SU-DHL-6 (cell line): ENCODE data around the gene ACP2.

Experiments
- H2AFZ ChIP-seq: fragments of 200-600 bp; sonication (generic); 2 replicates; pipeline ENCODE4 v1.6.1; 2014; ENCODE audit warnings: low read depth, mild to moderate bottlenecking, moderate library complexity, mixed read lengths, antibody characterized with exemption, low read length; ENCODE audit not compliant: severe bottlenecking
- H3F3A ChIP-seq: fragments of 200-600 bp; shearing (Covaris generic); 2 replicates; pipeline ENCODE4 v1.6.0; 2016; ENCODE audit warnings: antibody characterized with exemption, mild to moderate bottlenecking; ENCODE audit not compliant: insufficient read depth
- H3K27ac ChIP-seq: fragments of 200-600 bp; sonication (generic); 2 replicates; pipeline ENCODE4 v1.5.1; 2016; ENCODE audit warnings: low read depth, mild to moderate bottlenecking, low read length, moderate library complexity, mixed read lengths
- H3K27me3 ChIP-seq: fragments of 200-600 bp; sonication (generic), shearing (Covaris generic); 2 replicates; pipeline ENCODE4 v1.6.0; 2014; ENCODE audit warnings: mild to moderate bottlenecking, low read length
- H3K36me3 ChIP-seq: fragments of 200-600 bp; sonication (generic); 2 replicates; pipeline ENCODE4 v1.6.1; 2014; ENCODE audit warnings: mild to moderate bottlenecking, low read length, mixed read lengths
- H3K4me2 ChIP-seq: fragments of 300-600, 200-600 bp; shearing (Covaris generic), sonication (generic); 2 replicates; pipeline ENCODE4 v1.6.0; 2014; ENCODE audit warnings: low read length, low read depth, mild to moderate bottlenecking; ENCODE audit not compliant: poor library complexity, severe bottlenecking
- H3K4me3 ChIP-seq: fragments of 200-600 bp; sonication (generic); 2 replicates; pipeline ENCODE4 v1.5.1; 2014; ENCODE audit warnings: antibody characterized with exemption, low read length, mild to moderate bottlenecking, mixed read lengths; ENCODE audit not compliant: insufficient read depth, poor library complexity, severe bottlenecking
- H3K79me2 ChIP-seq: fragments of 200-600 bp; sonication (generic); 2 replicates; pipeline ENCODE4 v1.6.1; 2014; ENCODE audit warnings: mild to moderate bottlenecking, low read length, moderate library complexity; ENCODE audit not compliant: insufficient read depth
- H3K9ac ChIP-seq: fragments of 200-600 bp; sonication (generic); 2 replicates; pipeline ENCODE4 v1.7.0; 2014; ENCODE audit warnings: mild to moderate bottlenecking, low read length
- H3K9me2 ChIP-seq: fragments of 200-600 bp; sonication (generic); replicated peaks from 2 replicates; pipeline ENCODE4 v1.6.1; 2014; ENCODE audit warnings: low read length; ENCODE audit not compliant: insufficient read depth
- H3K9me3 ChIP-seq: fragments of 200-600 bp; sonication (generic); 2 replicates; pipeline ENCODE4 v1.6.1; 2014; ENCODE audit warnings: low read length, mixed read lengths; ENCODE audit not compliant: insufficient read depth
- H4K20me1 ChIP-seq: fragments of 200-600 bp; sonication (generic); 2 replicates; pipeline ENCODE4 v1.6.1; 2014; ENCODE audit warnings: low read depth, mild to moderate bottlenecking, antibody characterized with exemption, low read length, moderate library complexity, mixed read lengths
- CTCF ChIP-seq: fragments of 200-600 bp; sonication (generic); IDR thresholded peaks from one replicate; pipeline ENCODE4 v1.5.1; 2017; ENCODE audit warnings: antibody characterized with exemption, mild to moderate bottlenecking, low read length, moderate library complexity; ENCODE audit not compliant: insufficient read depth, poor library complexity, severe bottlenecking
- EZH2phosphoT487 ChIP-seq: fragments of 200-600 bp; sonication (generic), shearing (Covaris generic); conservative IDR thresholded peaks from 2 replicates; pipeline ENCODE4 v1.6.1; 2018; ENCODE audit warnings: mild to moderate bottlenecking, antibody characterized with exemption, low read length, moderate library complexity, mixed read lengths

The ACP2 gene

GRCh38 chr11:47280099-47280498 lies 31.5 kb upstream of the ACP2 start:
- Histone ChIP-seq H3K9me3 (no peaks in the 10 kb centered on the region), H3K9ac (no peak overlapping the region), H3K4me2 (no peak overlapping the region), H3K27ac (no peak overlapping the region), H3K9me2 (no peaks in the 10 kb centered on the region), H3K79me2 (no peaks in the 10 kb centered on the region), H3F3A (peaks cover 4% of the 10 kb centered on the region; the same call in 1 of the 2 replicates), H2AFZ (no peak overlapping the region), H4K20me1 (no peaks in the 10 kb centered on the region), H3K36me3 (peaks cover 20% of the 10 kb centered on the region; the same call in 1 of the 2 replicates), H3K27me3 (no peaks in the 10 kb centered on the region), H3K4me3 (no peak overlapping the region)
- no peak for TF ChIP-seq CTCF
- no peak for TF ChIP-seq EZH2phosphoT487

GRCh38 chr11:47278769-47279168 lies 30.2 kb upstream of the ACP2 start:
- H3K27me3 ChIP-seq = no peaks in the 10 kb centered on the region
- no peak overlapping the region for H3K4me2 ChIP-seq
- TF ChIP-seq EZH2phosphoT487 (no peak), CTCF (no peak)
- H3K9me2 ChIP-seq = no peaks in the 10 kb centered on the region
- H3K79me2 ChIP-seq = peaks cover 12% of the 10 kb centered on the region; the same call in 1 of the 2 replicates
- H3K9ac ChIP-seq = no peak overlapping the region
- no peak overlapping the region for H3K27ac ChIP-seq
- H3K9me3 ChIP-seq = no peaks in the 10 kb centered on the region
- no peak overlapping the region for H2AFZ ChIP-seq
- H3F3A ChIP-seq = peaks cover 4% of the 10 kb centered on the region; the same call in 1 of the 2 replicates
- H3K4me3 ChIP-seq = no peak overlapping the region
- H3K36me3 ChIP-seq = peaks cover 20% of the 10 kb centered on the region; the same call in 1 of the 2 replicates
- no peaks in the 10 kb centered on the region; the same call in 1 of the 2 replicates for H4K20me1 ChIP-seq

GRCh38 chr11:47278058-47278457 lies 29.4 kb upstream of the ACP2 start:
- Histone ChIP-seq H3K36me3 (peaks cover 20% of the 10 kb centered on the region; the same call in 1 of the 2 replicates), H3K27ac (no peak overlapping the region), H3K9ac (no peak overlapping the region), H3K27me3 (no peaks in the 10 kb centered on the region), H3K9me3 (no peaks in the 10 kb centered on the region), H3K79me2 (peaks cover 18% of the 10 kb centered on the region), H3F3A (peaks cover 4% of the 10 kb centered on the region; the same call in 1 of the 2 replicates), H2AFZ (no peak overlapping the region), H3K4me2 (no peak overlapping the region), H3K9me2 (no peaks in the 10 kb centered on the region), H4K20me1 (no peaks in the 10 kb centered on the region; the same call in 1 of the 2 replicates), H3K4me3 (no peak overlapping the region)
- TF ChIP-seq EZH2phosphoT487 (no peak), CTCF (no peak)
